Body of pancreas (tissue), 4 donors: ENCODE results near the gene RASA4B. TPM values are rescaled to one million over a fixed set of nuclear protein-coding genes. Genes with fewer than 3 reads are reported as not detected.

Experiments used
- ATAC-seq: fragments of 150-250 bp; one replicate; pipeline ENCODE4 v1.9.1; 2016
- DNase-seq, 4 donors: peaks; one replicate each; pipeline ENCODE4 v3.0.0-alpha.2; 2019
- H3K27ac ChIP-seq, 4 donors: fragments of 200-600 bp; sonication (generic); 1 replicate in 3 of 4; 2 replicates in 1 of 4; pipeline versions ENCODE4 v1.5.1 to v1.6.1; 2016 to 2019; ENCODE audit warnings: mild to moderate bottlenecking in 1 of 4, mixed read lengths in 1 of 4, moderate library complexity in 1 of 4
- H3K27me3 ChIP-seq, 2 donors: fragments of 200-600 bp; sonication (generic); one replicate each; pipeline ENCODE4 v1.6.0; 2016; ENCODE audit warnings: mild to moderate bottlenecking in 1 of 2
- H3K36me3 ChIP-seq, 2 donors: fragments of 200-600 bp; sonication (generic); replicated peaks in 1 of 2; 2 replicates each; pipeline ENCODE4 v1.5.1; 2016; ENCODE audit warnings: low read depth in 2 of 2; ENCODE audit not compliant: insufficient read depth in 1 of 2
- H3K4me1 ChIP-seq: fragments of 200-600 bp; sonication (generic); one replicate; pipeline ENCODE4 v1.6.0; 2016
- H3K4me3 ChIP-seq, 2 donors: fragments of 200-600 bp; sonication (generic); 1 replicate in 1 of 2; 2 replicates in 1 of 2; pipeline ENCODE4 v1.5.1; 2016 to 2019
- H3K9me3 ChIP-seq, 3 donors: fragments of 200-600 bp; sonication (generic); 1 replicate in 2 of 3; 2 replicates in 1 of 3; pipeline ENCODE4 v1.5.1; 2016
- POLR2A ChIP-seq, 3 donors: fragments of 450-650 bp; IDR thresholded peaks; one replicate each; pipeline ENCODE4 v1.6.1; 2016; ENCODE audit warnings: antibody characterized with exemption in 3 of 3, mild to moderate bottlenecking in 2 of 3
- WGBS, 2 donors: methylation state at CpG; one replicate each; pipeline ENCODE4 v1.1.5; 2017; 5-methylcytosine and 5-hydroxymethylcytosine counted together
- intact Hi-C: fragments of 100-400 bp; cut with DNase I; formaldehyde crosslinking; loops from one replicate; pipeline ENCODE4 v1.15.1; 2023
- total RNA-seq, 2 donors: library from RNA; depleted of rRNA; stranded (reverse); fragments of >200 nt; gene quantifications; one replicate each; pipeline ENCODE4 v1.1.0, GENCODE V29; 2016
- TF ChIP-seq, protein P1 (sequence below), 7 experiments: fragments of 450-650 bp in 4 of 7; fragments of 200-600 bp in 3 of 7; sonication (generic) in 3 of 7; IDR thresholded peaks; one replicate each; pipeline ENCODE4 v1.5.1; 2016 to 2019; ENCODE audit warnings: antibody characterized with exemption in 7 of 7

RASA4B gene
- total RNA-seq, 2 donors from 2014 or later, result 5.3 to 12.5 TPM

DNA sequence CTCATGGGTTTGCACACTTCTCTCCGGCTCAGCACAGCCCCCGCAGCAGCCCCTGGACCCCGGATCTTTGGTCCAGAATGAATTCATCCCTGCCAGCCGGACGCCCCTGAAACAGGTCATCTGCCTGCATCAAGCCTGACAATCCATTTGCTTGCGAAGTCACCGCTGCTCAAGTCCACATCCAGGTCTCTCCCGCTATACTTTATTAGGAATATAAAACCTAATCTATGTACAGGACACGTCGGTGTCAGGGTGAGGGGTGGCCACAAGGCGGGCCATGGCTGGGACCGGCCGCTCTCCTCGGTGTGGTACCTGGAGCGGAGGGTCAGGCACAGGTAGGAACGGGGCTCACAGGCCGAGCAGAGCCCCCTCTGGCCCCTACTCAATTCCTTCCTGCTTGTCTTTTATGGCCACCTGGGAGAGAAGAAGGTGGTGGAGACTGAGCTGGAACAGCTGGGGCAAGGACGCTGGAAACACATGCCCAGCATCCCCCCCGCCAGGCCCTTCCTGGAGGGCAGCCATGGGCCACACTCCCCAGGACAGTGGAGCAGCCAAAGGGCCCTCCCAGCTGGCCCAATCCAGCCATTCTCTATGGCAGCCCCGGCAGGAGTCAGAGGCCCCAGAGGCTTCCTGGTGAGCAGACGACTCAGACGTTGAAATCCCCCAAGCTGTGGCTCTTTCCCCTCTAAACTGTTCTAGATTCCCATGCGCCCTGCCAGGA, 44.1 kb downstream of the RASA4B start:
- Histone ChIP-seq H3K27ac (no peak overlapping the region), H3K4me3 (no peak overlapping the region), H3K9me3 (no peaks in the 10 kb centered on the region), H3K27me3 (no peaks in the 10 kb centered on the region), H3K4me1 (no peaks in the 10 kb centered on the region), H3K36me3 (peaks cover 0 to 6% of the 10 kb centered on the region in 2 donors)
- intact Hi-C loops, result no loop called here
- DNase-seq (peak in 1 of 4 donors; percentile 1), ATAC-seq (no peak)
- WGBS, 2 donors, result 81 to 85% methylated on average over 18 to 23 of the region's 23 CpGs
- TF ChIP-seq, protein P1, sequence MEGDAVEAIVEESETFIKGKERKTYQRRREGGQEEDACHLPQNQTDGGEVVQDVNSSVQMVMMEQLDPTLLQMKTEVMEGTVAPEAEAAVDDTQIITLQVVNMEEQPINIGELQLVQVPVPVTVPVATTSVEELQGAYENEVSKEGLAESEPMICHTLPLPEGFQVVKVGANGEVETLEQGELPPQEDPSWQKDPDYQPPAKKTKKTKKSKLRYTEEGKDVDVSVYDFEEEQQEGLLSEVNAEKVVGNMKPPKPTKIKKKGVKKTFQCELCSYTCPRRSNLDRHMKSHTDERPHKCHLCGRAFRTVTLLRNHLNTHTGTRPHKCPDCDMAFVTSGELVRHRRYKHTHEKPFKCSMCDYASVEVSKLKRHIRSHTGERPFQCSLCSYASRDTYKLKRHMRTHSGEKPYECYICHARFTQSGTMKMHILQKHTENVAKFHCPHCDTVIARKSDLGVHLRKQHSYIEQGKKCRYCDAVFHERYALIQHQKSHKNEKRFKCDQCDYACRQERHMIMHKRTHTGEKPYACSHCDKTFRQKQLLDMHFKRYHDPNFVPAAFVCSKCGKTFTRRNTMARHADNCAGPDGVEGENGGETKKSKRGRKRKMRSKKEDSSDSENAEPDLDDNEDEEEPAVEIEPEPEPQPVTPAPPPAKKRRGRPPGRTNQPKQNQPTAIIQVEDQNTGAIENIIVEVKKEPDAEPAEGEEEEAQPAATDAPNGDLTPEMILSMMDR (IDR thresholded peaks at IDR 0.05), result no peak
- TF ChIP-seq POLR2A (IDR thresholded peaks at IDR 0.05), result no peak

GRCh38 chr7:102472126-102473041, 45.2 kb downstream of the RASA4B start:
- Histone ChIP-seq H3K36me3 (peaks cover 0 to 6% of the 10 kb centered on the region in 2 donors), H3K27me3 (no peaks in the 10 kb centered on the region), H3K27ac (no peak overlapping the region), H3K4me1 (no peaks in the 10 kb centered on the region), H3K9me3 (no peaks in the 10 kb centered on the region), H3K4me3 (no peak overlapping the region)
- intact Hi-C loops, result no loop called here
- ATAC-seq, result no peak
- peak in 1 of 4 donors; percentile 1 for DNase-seq
- 78 to 85% methylated on average over 17 of the region's 31 CpGs for WGBS, 2 donors
- no peak for TF ChIP-seq POLR2A (IDR thresholded peaks at IDR 0.05)
- TF ChIP-seq, protein P1 (IDR thresholded peaks at IDR 0.05), result no peak

- no peaks in the 10 kb centered on the region for H3K4me1 ChIP-seq
- ATAC-seq, result no peak
- peak in 1 of 4 donors; percentile 1 for DNase-seq
- H3K36me3 ChIP-seq, result peaks cover 0 to 6% of the 10 kb centered on the region in 2 donors
- no peak overlapping the region for H3K27ac ChIP-seq
- no peaks in the 10 kb centered on the region for H3K27me3 ChIP-seq
- intact Hi-C loops, result no loop called here
- H3K4me3 ChIP-seq, result no peak overlapping the region
- WGBS, 2 donors, result 91 to 92% methylated on average over 1 to 6 of the region's 6 CpGs
- H3K9me3 ChIP-seq, result no peaks in the 10 kb centered on the region
- no peak for TF ChIP-seq POLR2A (IDR thresholded peaks at IDR 0.05)
- TF ChIP-seq, protein P1 (IDR thresholded peaks at IDR 0.05), result no peak
Observed at GRCh38 chr7:102471791-102472125, 45.8 kb downstream of the RASA4B start.

DNA sequence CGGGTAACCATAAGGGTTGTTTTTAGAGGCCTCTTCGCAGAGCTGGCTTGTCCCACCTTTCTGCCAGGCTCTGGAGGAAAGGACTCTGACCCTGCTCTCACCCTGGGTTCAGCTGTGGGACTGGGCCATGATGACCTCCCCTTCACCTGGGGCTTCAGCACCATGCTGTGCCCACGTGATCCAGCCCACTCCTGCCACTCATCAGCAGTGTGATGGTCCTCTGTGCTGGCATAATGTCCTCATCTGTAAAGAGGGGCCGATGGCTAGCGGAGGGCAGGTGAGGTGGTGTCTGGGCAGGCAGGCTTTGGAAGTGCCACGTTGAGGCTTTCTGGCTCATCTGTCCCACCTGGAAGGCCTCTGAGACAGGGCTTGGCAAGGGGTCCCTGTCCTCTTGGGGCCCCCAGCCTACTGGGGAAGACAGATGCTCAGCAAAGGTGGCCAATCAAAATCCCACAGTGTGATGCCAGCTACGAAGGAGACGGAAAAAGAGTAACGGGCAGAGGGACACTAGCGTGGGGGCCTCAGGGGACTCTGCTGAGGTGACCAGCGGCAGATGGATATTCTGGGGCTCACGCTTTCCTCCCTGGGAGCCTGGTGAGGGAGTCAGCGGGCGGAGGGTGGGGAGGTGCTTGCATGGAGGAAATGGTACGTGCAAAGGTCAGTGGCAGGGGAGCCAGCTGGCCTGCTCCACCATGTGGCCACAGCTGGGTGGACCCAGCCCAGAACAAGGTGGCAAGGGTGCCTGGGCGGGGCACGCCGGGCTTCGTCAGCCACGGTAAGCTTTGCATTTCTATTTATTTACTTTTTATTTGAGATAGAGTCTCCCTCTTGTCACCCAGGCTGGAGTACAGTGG, 47.4 kb downstream of the RASA4B start:
- intact Hi-C loops, result no loop called here
- WGBS, 2 donors, result 68 to 80% methylated on average over 17 to 20 of the region's 20 CpGs
- Histone ChIP-seq H3K4me1 (peaks cover 8% of the 10 kb centered on the region), H3K9me3 (no peaks in the 10 kb centered on the region), H3K27me3 (no peaks in the 10 kb centered on the region), H3K36me3 (peaks cover 0 to 4% of the 10 kb centered on the region in 2 donors), H3K4me3 (no peak overlapping the region), H3K27ac (no peak overlapping the region)
- ATAC-seq (no peak), DNase-seq (peak in 1 of 4 donors; percentile 6)
- TF ChIP-seq, protein P1 (IDR thresholded peaks at IDR 0.05), result no peak
- TF ChIP-seq POLR2A (IDR thresholded peaks at IDR 0.05), result no peak
